GM21360 (cell line): Measurements from ENCODE around the gene TBCCD1.
A peak's percentile ranks its signal among the peaks of the same experiment; 100 is the strongest.
"Not testable (repeated sequence)": the region's sequence is repeated elsewhere in the genome, so short reads cannot be mapped to it uniquely, and the experiment has no call there.

Experiments
- ATAC-seq: cut with Tn5 transposase; IDR thresholded peaks from one replicate; pipeline ENCODE4 v1.9.1; 2021; ENCODE audit warnings: mild to moderate bottlenecking, moderate library complexity; ENCODE audit not compliant: unreplicated experiment

The TBCCD1 gene

GRCh38 chr3:186520957-186521842 is 45.9 kb downstream of the TBCCD1 start:
- ATAC-seq: peak; percentile 64

- ATAC-seq: no peak
Measured at GRCh38 chr3:186520431-186520830, 46.7 kb downstream of the TBCCD1 start.

GRCh38 chr3:186519021-186519658 is 48.0 kb downstream of the TBCCD1 start:
- no peak for ATAC-seq

GRCh38 chr3:186517218-186517617 is 49.9 kb downstream of the TBCCD1 start:
- ATAC-seq: no peak

- no peak for ATAC-seq
Measured at GRCh38 chr3:186516646-186517045, 50.5 kb downstream of the TBCCD1 start.

GRCh38 chr3:186515125-186515524 is 52.0 kb downstream of the TBCCD1 start:
- ATAC-seq: no peak

GRCh38 chr3:186514296-186515002 is 52.7 kb downstream of the TBCCD1 start:
- no peak for ATAC-seq

GRCh38 chr3:186513386-186513785 is 53.8 kb downstream of the TBCCD1 start:
- ATAC-seq: no peak

- ATAC-seq: no peak
Measured at GRCh38 chr3:186512570-186513302, 54.4 kb downstream of the TBCCD1 start.

- no peak for ATAC-seq
Measured at GRCh38 chr3:186511702-186512101, 55.4 kb downstream of the TBCCD1 start.

- peak; percentile 72 for ATAC-seq
Measured at GRCh38 chr3:186511245-186511644, 55.9 kb downstream of the TBCCD1 start.

- ATAC-seq: peak; percentile 27
Measured at GRCh38 chr3:186510374-186511079, 56.6 kb downstream of the TBCCD1 start.

GRCh38 chr3:186509423-186509822 is 57.7 kb downstream of the TBCCD1 start:
- ATAC-seq: no peak

GRCh38 chr3:186506857-186507256 is 60.3 kb downstream of the TBCCD1 start:
- ATAC-seq: no peak

GRCh38 chr3:186506191-186506739 is 60.9 kb downstream of the TBCCD1 start:
- ATAC-seq: no peak

GRCh38 chr3:186502966-186503712 is 64.0 kb downstream of the TBCCD1 start:
- ATAC-seq: no peak

GRCh38 chr3:186502138-186502948 is 64.8 kb downstream of the TBCCD1 start:
- no peak for ATAC-seq

GRCh38 chr3:186499949-186500348 is 67.2 kb downstream of the TBCCD1 start:
- not testable (repeated sequence) for ATAC-seq
